Panc1 (cell line): ENCODE data around the gene ERBB3.

Experiments
- POLR2AphosphoS5 ChIP-seq: IDR thresholded peaks from 2 replicates; pipeline ENCODE4 v1.6.1; 2012; ENCODE audit warnings: mild to moderate bottlenecking, low read depth, low read length, moderate library complexity
- TF ChIP-seq, protein P1 (sequence below): fragments of 450-650 bp; IDR thresholded peaks from 2 replicates; pipeline ENCODE4 v1.5.1; 2017; ENCODE audit warnings: mild to moderate bottlenecking
- TF ChIP-seq, protein P2 (sequence below), 2 experiments: IDR thresholded peaks; 2 replicates each; pipeline ENCODE4 v1.6.1; 2011 to 2012; ENCODE audit warnings: low read depth in 2 of 2, control low read depth in 1 of 2, low read length in 1 of 2, mild to moderate bottlenecking in 1 of 2, moderate library complexity in 1 of 2; ENCODE audit not compliant: insufficient read depth in 1 of 2

DNA sequence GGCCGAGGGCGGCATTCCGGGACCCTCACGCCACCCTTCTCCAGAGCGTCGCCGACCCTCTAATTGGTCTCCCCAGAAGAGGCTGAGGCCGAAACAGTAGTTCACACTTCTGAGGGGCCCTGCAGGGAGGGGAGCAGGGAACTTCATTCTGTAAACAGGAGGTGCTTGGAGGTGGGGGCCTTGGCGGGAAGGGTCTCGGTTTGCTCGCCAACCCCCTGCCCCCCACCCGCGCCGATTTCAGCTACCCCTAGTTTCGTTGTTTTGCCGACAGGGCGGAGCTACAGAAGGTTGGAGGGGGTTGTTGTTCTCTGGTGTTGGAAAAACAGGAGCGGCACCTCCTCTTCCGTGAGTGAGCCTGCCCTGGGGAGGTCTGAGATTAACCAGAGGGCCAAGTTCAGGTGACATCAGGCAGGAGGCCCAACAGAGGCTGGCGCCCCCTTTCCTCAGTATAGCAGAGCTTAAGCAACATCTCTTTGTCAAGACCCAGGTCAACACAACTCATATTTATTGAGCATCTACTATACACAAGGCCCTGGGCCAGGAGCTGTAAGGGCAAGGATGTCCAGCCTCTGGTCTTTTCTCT is 682 bp downstream of the ERBB3 start:
- TF ChIP-seq, protein P1, sequence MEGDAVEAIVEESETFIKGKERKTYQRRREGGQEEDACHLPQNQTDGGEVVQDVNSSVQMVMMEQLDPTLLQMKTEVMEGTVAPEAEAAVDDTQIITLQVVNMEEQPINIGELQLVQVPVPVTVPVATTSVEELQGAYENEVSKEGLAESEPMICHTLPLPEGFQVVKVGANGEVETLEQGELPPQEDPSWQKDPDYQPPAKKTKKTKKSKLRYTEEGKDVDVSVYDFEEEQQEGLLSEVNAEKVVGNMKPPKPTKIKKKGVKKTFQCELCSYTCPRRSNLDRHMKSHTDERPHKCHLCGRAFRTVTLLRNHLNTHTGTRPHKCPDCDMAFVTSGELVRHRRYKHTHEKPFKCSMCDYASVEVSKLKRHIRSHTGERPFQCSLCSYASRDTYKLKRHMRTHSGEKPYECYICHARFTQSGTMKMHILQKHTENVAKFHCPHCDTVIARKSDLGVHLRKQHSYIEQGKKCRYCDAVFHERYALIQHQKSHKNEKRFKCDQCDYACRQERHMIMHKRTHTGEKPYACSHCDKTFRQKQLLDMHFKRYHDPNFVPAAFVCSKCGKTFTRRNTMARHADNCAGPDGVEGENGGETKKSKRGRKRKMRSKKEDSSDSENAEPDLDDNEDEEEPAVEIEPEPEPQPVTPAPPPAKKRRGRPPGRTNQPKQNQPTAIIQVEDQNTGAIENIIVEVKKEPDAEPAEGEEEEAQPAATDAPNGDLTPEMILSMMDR = no peak
- no peak for TF ChIP-seq POLR2AphosphoS5
- TF ChIP-seq, protein P2, sequence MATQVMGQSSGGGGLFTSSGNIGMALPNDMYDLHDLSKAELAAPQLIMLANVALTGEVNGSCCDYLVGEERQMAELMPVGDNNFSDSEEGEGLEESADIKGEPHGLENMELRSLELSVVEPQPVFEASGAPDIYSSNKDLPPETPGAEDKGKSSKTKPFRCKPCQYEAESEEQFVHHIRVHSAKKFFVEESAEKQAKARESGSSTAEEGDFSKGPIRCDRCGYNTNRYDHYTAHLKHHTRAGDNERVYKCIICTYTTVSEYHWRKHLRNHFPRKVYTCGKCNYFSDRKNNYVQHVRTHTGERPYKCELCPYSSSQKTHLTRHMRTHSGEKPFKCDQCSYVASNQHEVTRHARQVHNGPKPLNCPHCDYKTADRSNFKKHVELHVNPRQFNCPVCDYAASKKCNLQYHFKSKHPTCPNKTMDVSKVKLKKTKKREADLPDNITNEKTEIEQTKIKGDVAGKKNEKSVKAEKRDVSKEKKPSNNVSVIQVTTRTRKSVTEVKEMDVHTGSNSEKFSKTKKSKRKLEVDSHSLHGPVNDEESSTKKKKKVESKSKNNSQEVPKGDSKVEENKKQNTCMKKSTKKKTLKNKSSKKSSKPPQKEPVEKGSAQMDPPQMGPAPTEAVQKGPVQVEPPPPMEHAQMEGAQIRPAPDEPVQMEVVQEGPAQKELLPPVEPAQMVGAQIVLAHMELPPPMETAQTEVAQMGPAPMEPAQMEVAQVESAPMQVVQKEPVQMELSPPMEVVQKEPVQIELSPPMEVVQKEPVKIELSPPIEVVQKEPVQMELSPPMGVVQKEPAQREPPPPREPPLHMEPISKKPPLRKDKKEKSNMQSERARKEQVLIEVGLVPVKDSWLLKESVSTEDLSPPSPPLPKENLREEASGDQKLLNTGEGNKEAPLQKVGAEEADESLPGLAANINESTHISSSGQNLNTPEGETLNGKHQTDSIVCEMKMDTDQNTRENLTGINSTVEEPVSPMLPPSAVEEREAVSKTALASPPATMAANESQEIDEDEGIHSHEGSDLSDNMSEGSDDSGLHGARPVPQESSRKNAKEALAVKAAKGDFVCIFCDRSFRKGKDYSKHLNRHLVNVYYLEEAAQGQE (IDR thresholded peaks at IDR 0.05; ENCODE audit: insufficient read depth in 1 of 2, low read depth in 2 of 2, low read length in 1 of 2) = no peak
